ENCODE results near the gene RRBP1.

DNA sequence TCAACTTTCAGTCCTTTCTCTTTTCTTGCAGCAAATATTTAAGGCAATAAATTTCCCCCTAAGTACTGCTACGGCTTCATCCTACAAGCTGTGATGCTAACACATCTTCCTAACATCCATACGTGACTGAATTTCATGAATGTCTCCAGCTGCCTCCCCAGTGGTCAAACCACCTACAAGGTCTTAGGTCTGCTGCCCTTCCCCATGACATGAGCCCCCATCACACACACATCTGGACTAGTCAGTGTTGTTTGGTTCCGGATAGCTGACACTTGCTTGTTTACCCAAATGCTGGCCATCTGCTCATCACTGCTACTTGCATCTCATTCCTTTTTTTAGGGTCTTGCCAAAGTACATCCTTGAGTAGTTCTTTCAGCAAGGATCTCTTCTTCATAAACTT is 14.6 kb downstream of the RRBP1 start:
- no peak for TF ChIP-seq POLR2A (IDR thresholded peaks at IDR 0.05)
- TF ChIP-seq, protein P1, sequence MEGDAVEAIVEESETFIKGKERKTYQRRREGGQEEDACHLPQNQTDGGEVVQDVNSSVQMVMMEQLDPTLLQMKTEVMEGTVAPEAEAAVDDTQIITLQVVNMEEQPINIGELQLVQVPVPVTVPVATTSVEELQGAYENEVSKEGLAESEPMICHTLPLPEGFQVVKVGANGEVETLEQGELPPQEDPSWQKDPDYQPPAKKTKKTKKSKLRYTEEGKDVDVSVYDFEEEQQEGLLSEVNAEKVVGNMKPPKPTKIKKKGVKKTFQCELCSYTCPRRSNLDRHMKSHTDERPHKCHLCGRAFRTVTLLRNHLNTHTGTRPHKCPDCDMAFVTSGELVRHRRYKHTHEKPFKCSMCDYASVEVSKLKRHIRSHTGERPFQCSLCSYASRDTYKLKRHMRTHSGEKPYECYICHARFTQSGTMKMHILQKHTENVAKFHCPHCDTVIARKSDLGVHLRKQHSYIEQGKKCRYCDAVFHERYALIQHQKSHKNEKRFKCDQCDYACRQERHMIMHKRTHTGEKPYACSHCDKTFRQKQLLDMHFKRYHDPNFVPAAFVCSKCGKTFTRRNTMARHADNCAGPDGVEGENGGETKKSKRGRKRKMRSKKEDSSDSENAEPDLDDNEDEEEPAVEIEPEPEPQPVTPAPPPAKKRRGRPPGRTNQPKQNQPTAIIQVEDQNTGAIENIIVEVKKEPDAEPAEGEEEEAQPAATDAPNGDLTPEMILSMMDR (IDR thresholded peaks at IDR 0.05): no peak
